ENCODE data around the gene SPEM1.
A peak's percentile ranks its signal among the peaks of the same experiment; 100 is the strongest.

- TF ChIP-seq CTCF (IDR thresholded peaks at IDR 0.05; ENCODE audit: low read depth, low read length, missing input control), result no peak
- TF ChIP-seq, protein P1, sequence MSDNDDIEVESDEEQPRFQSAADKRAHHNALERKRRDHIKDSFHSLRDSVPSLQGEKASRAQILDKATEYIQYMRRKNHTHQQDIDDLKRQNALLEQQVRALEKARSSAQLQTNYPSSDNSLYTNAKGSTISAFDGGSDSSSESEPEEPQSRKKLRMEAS (IDR thresholded peaks at IDR 0.05), result no peak
- no peak for TF ChIP-seq GABPA (IDR thresholded peaks at IDR 0.05 in 1 of 2, conservative IDR thresholded peaks at IDR 0.05 in 1 of 2)
- peak in 1 of 2 donors; percentile 9 for TF ChIP-seq RAD21 (IDR thresholded peaks at IDR 0.05)
- TF ChIP-seq, protein P2, sequence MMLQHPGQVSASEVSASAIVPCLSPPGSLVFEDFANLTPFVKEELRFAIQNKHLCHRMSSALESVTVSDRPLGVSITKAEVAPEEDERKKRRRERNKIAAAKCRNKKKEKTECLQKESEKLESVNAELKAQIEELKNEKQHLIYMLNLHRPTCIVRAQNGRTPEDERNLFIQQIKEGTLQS (IDR thresholded peaks at IDR 0.05), result no peak
- TF ChIP-seq, protein P3, sequence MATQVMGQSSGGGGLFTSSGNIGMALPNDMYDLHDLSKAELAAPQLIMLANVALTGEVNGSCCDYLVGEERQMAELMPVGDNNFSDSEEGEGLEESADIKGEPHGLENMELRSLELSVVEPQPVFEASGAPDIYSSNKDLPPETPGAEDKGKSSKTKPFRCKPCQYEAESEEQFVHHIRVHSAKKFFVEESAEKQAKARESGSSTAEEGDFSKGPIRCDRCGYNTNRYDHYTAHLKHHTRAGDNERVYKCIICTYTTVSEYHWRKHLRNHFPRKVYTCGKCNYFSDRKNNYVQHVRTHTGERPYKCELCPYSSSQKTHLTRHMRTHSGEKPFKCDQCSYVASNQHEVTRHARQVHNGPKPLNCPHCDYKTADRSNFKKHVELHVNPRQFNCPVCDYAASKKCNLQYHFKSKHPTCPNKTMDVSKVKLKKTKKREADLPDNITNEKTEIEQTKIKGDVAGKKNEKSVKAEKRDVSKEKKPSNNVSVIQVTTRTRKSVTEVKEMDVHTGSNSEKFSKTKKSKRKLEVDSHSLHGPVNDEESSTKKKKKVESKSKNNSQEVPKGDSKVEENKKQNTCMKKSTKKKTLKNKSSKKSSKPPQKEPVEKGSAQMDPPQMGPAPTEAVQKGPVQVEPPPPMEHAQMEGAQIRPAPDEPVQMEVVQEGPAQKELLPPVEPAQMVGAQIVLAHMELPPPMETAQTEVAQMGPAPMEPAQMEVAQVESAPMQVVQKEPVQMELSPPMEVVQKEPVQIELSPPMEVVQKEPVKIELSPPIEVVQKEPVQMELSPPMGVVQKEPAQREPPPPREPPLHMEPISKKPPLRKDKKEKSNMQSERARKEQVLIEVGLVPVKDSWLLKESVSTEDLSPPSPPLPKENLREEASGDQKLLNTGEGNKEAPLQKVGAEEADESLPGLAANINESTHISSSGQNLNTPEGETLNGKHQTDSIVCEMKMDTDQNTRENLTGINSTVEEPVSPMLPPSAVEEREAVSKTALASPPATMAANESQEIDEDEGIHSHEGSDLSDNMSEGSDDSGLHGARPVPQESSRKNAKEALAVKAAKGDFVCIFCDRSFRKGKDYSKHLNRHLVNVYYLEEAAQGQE (IDR thresholded peaks at IDR 0.05), result no peak
- no peak for TF ChIP-seq YY1 (IDR thresholded peaks at IDR 0.05)
- TF ChIP-seq, protein P4, sequence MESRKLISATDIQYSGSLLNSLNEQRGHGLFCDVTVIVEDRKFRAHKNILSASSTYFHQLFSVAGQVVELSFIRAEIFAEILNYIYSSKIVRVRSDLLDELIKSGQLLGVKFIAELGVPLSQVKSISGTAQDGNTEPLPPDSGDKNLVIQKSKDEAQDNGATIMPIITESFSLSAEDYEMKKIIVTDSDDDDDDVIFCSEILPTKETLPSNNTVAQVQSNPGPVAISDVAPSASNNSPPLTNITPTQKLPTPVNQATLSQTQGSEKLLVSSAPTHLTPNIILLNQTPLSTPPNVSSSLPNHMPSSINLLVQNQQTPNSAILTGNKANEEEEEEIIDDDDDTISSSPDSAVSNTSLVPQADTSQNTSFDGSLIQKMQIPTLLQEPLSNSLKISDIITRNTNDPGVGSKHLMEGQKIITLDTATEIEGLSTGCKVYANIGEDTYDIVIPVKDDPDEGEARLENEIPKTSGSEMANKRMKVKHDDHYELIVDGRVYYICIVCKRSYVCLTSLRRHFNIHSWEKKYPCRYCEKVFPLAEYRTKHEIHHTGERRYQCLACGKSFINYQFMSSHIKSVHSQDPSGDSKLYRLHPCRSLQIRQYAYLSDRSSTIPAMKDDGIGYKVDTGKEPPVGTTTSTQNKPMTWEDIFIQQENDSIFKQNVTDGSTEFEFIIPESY (IDR thresholded peaks at IDR 0.05), result no peak
Measured at GRCh38 chr17:7440834-7441195, 20.7 kb downstream of the SPEM1 start.
